ENCODE measurements around the gene RSPH9.

RSPH9 gene

GRCh38 chr6:43710576-43710975 lies 65.7 kb downstream of the RSPH9 start:
- no peak for DNase-seq (ENCODE audit: low read depth)

DNA sequence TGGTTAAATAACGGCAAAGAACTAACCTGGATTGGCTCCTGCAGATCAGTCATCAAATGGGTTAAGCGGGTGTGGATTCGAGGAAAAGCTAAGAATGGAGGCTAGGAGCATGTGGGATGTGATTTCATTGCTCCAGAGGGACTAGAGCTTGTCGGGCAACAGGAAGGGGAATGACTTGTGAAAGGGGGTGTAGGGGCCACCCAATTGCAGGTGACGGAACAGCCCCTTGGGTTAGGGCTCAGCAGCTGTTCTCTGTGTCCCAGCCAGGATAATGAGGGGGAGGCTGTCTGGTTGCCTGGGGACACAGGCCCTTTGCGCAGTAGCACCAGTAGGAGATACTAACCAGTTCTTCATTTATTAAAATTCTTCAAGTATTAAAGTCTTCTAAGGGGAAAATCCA lies 67.7 kb downstream of the RSPH9 start:
- no peak for DNase-seq (ENCODE audit: low read depth)

DNA sequence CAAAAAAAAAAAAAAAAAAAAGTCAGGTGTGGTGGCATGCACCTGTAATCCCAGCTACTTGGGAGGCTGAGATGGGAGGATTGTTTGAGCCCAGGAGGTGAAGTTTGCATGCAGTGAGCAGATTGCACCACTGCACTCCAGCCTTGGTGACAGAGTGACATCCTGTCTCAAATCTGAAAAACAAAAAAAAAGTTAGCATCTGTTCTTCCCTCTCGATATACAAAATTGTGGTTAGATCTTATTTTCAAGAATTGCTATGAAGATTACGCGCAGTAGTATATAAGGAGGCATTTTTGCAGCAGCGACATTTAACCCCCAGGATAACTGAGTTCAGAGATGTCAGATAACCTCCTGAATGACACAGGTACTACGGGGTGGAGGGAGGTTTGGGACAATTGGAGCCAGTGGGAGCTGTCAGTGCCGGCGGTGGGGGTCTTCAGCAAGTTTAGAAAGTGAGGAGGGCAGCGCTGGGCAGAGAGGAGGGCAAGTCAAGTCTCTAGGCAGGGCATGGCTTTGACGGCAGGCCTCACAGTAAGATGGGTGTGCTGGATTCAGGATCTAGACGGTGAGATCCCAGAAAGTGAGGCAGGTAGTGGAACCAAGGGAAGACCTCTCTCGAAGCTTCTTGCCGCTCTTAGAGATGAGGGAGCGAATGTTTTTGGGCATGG lies 68.9 kb downstream of the RSPH9 start:
- no peak for DNase-seq (ENCODE audit: low read depth)

- DNase-seq (ENCODE audit: low read depth), result no peak
Observed at GRCh38 chr6:43714311-43715055, 69.6 kb downstream of the RSPH9 start.

GRCh38 chr6:43715056-43715788 lies 70.4 kb downstream of the RSPH9 start:
- no peak for DNase-seq (ENCODE audit: low read depth)

DNA sequence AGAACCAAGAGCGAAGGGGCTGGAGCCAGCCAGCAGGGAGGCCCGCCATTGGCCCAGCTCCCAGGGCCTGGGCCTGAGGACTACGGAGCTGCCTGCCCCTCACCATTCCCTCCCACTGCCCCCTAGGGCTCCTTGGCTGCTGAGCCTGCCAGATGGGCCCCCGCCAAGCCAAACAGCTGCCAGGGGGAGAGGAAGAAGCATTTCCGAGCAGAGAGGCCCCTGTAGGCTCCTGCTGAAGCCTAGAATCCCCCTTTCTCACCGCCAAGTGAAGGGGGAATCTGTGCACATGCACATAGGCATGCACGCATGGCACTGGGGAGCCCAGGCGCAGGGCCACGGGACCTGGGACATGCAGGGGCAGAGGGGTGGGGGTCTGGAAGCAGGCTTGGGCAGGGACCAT lies 71.3 kb downstream of the RSPH9 start:
- no peak for DNase-seq (ENCODE audit: low read depth)

GRCh38 chr6:43717389-43717788 lies 72.6 kb downstream of the RSPH9 start:
- DNase-seq (ENCODE audit: low read depth), result no peak

DNA sequence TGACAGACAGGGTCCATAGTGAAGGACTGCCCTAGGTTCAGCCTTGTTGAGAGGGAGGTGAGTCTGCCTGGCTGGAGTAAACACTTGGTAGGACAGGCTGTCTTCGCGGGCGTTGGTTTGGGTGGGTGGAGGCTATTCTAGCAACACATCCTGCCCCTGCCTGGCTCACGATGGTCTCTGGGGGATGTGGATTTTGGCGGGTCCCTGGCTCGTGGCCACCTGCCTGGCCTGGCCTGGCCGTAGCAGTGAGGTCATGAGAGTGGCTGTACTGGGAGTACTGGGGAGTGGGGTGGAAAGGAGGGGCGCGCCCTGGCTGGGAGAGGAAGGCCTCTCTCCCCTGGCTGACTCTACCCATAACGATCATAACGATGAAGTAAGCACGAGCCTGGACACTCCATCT lies 73.0 kb downstream of the RSPH9 start:
- no peak for DNase-seq (ENCODE audit: low read depth)

- no peak for DNase-seq (ENCODE audit: low read depth)
Observed at GRCh38 chr6:43718387-43719105, 73.7 kb downstream of the RSPH9 start.

DNA sequence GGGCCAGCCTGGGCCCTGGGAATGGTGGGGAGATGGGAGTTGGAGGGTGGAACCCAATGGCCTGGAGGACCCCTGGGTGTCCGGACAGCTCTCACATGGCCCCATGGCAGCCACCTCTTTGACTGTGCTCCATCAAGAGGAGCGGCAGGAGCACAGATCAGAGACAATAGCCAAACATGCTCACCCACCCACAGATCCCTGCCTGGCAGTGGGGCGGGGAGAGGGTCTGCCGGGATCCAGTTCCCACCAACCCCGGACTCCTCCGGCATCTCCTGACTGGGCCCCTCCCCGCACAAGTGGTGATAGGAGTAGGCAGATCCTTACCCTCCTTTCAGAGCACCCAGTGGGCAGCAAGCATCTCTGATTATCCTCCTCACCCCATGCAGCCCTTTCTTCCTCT lies 74.7 kb downstream of the RSPH9 start:
- no peak for DNase-seq (ENCODE audit: low read depth)

DNA sequence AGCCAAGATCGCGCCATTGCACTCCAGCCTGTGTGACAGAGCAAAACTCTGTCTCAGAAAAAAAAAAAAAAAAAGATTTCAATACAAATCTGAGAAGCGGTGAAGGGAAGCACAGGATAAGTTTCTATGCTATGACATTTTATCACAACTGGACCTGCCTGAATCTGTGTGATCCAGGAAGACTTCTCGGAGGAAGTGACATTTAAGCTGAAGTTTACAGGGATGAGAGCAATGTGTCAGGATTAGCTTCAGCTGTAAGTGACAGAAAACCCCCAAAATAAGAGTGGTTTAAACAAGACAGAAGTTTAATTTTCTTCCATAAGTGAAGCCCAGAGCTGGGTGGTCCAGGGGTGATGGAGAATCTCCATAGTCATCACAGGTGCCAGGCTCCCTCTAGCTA lies 76.2 kb downstream of the RSPH9 start:
- no peak for DNase-seq (ENCODE audit: low read depth)

Measured in activated T-helper 9 cell treated with anti-CD3 and anti-CD28 coated beads, Interleukin-2, amount 50 U/mL, for 16 hours (primary cell).